Peyer's patch (tissue), 4 donors: Measurements from ENCODE around the gene STT3B.

Source experiments
- CTCF ChIP-seq, 6 experiments: fragments of 450-650 bp in 4 of 6; fragments of 200-600 bp in 2 of 6; sonication (generic) in 1 of 6; IDR thresholded peaks; one replicate each; pipeline ENCODE4 v1.5.1; 2017 to 2019; ENCODE audit warnings: antibody characterized with exemption in 6 of 6, mild to moderate bottlenecking in 3 of 6, moderate library complexity in 1 of 6
- POLR2A ChIP-seq, 2 donors: fragments of 450-650 bp; IDR thresholded peaks; one replicate each; pipeline ENCODE4 v1.5.1; 2017; ENCODE audit warnings: antibody characterized with exemption in 2 of 2, mild to moderate bottlenecking in 2 of 2, moderate library complexity in 2 of 2

GRCh38 chr3:31636694-31637442 is 104.1 kb downstream of the STT3B start:
- TF ChIP-seq CTCF (IDR thresholded peaks at IDR 0.05) (no peak), POLR2A (IDR thresholded peaks at IDR 0.05) (no peak)
